WERI-Rb-1 (cell line): Measurements from ENCODE around the gene GPS1.

Source experiments
- DNase-seq: peaks from one replicate; pipeline ENCODE4 v3.0.0-alpha.2; 2020
- H3K27ac ChIP-seq: fragments of 250-450 bp; sonication (Bioruptor Pico); 2 replicates; pipeline ENCODE4 v1.5.1; 2020; ENCODE audit warnings: mild to moderate bottlenecking, moderate library complexity
- H3K27me3 ChIP-seq: fragments of 250-450 bp; sonication (Bioruptor Pico); 2 replicates; pipeline ENCODE4 v1.5.1; 2021; ENCODE audit warnings: mild to moderate bottlenecking, low read depth, moderate library complexity; ENCODE audit not compliant: insufficient read depth, severe bottlenecking
- H3K36me3 ChIP-seq: fragments of 250-450 bp; sonication (Bioruptor Pico); 2 replicates; pipeline ENCODE4 v1.5.1; 2020; ENCODE audit warnings: mild to moderate bottlenecking, moderate library complexity
- H3K4me3 ChIP-seq: 2 replicates; pipeline ENCODE4 v1.5.1; 2011; ENCODE audit warnings: low read depth, mild to moderate bottlenecking, control low read depth, low read length
- H3K9me3 ChIP-seq: fragments of 250-450 bp; sonication (Bioruptor Pico); 2 replicates; pipeline ENCODE4 v1.5.1; 2021; ENCODE audit warnings: mild to moderate bottlenecking, moderate library complexity; ENCODE audit not compliant: severe bottlenecking
- CTCF ChIP-seq: IDR thresholded peaks from 2 replicates; pipeline ENCODE4 v1.5.1; 2011; ENCODE audit warnings: low read depth, mild to moderate bottlenecking, control low read depth, inconsistent platforms, low read length

Gene GPS1

GRCh38 chr17:82063424-82064415 is 12.0 kb downstream of the GPS1 start:
- Histone ChIP-seq H3K9me3 (peaks cover 5% of the 10 kb centered on the region), H3K36me3 (peaks cover 57% of the 10 kb centered on the region), H3K4me3 (no peak overlapping the region), H3K27ac (no peak overlapping the region), H3K27me3 (no peaks in the 10 kb centered on the region)
- DNase-seq = no peak
- TF ChIP-seq CTCF = no peak

- peak overlapping the region; percentile 93 for H3K4me3 ChIP-seq
- TF ChIP-seq CTCF = no peak
- DNase-seq = no peak
- no peaks in the 10 kb centered on the region for H3K27me3 ChIP-seq
- peaks cover 48% of the 10 kb centered on the region for H3K36me3 ChIP-seq
- H3K27ac ChIP-seq = peak overlapping the region; percentile 72
- peaks cover 5% of the 10 kb centered on the region for H3K9me3 ChIP-seq
Measured at GRCh38 chr17:82064433-82065192, 12.9 kb downstream of the GPS1 start.

GRCh38 chr17:82065193-82065637 is 13.5 kb downstream of the GPS1 start:
- TF ChIP-seq CTCF = no peak
- H3K36me3 ChIP-seq = peaks cover 42% of the 10 kb centered on the region
- H3K27ac ChIP-seq = peak overlapping the region; percentile 72
- no peak for DNase-seq
- H3K27me3 ChIP-seq = no peaks in the 10 kb centered on the region
- peaks cover 5% of the 10 kb centered on the region for H3K9me3 ChIP-seq
- H3K4me3 ChIP-seq = peak overlapping the region; percentile 93

- no peak for DNase-seq
- H3K27ac ChIP-seq = peak within 1 kb of the TSS; percentile 72
- peak within 1 kb of the TSS; percentile 93 for H3K4me3 ChIP-seq
- H3K9me3 ChIP-seq = peaks cover 5% of the 10 kb centered on the region
- TF ChIP-seq CTCF = no peak
- no peaks in the 10 kb centered on the region for H3K27me3 ChIP-seq
- H3K36me3 ChIP-seq = peaks cover 36% of the 10 kb centered on the region
Measured at GRCh38 chr17:82065638-82066303, 14.1 kb downstream of the GPS1 start, which contains the start of gene DUS1L. TSS of gene DUS1L (minus strand) at chr17:82065804. CDS start at chr17:82065059, 745 bp downstream.

- DNase-seq = no peak
- H3K27ac ChIP-seq = no peak overlapping the region
- peaks cover 5% of the 10 kb centered on the region for H3K9me3 ChIP-seq
- H3K4me3 ChIP-seq = no peak overlapping the region
- TF ChIP-seq CTCF = no peak
- H3K27me3 ChIP-seq = no peaks in the 10 kb centered on the region
- no peaks in the 10 kb centered on the region for H3K36me3 ChIP-seq
Measured at GRCh38 chr17:82070611-82071010, 18.9 kb downstream of the GPS1 start.
